AG09309 (cell line): ENCODE data around the gene CDK6.

ENCODE experiments used
- DNase-seq: peaks from one replicate; pipeline ENCODE4 v3.0.0-alpha.2; 2010; ENCODE audit warnings: low read depth
- H3K4me3 ChIP-seq: 2 replicates; pipeline ENCODE4 v1.5.1; 2011; ENCODE audit warnings: mild to moderate bottlenecking, low read depth, low read length, moderate library complexity; ENCODE audit not compliant: control insufficient read depth
- TF ChIP-seq, protein P1 (sequence below): IDR thresholded peaks from 2 replicates; pipeline ENCODE4 v1.5.1; 2011; ENCODE audit warnings: mild to moderate bottlenecking, low read depth, low read length, inconsistent platforms; ENCODE audit not compliant: insufficient read depth, control insufficient read depth; ENCODE audit errors: missing control alignments

CDK6 gene

DNA sequence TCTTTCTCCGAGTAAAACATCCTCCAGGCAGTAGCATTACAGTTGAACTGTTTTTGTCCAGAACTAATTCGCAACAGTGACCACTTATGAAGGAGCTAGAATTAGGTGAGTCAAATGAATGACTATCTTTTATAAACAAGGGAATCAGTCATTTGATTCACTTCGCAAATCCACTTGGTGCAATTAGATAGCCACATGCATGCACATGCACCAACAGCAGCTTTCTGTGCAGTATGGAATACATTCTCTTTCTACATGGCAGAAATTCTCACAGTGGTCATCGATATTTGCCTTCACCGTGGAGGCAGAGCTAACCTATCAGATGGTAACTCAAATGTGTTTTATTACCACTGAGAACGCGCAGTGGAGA, 118.8 kb downstream of the CDK6 start:
- TF ChIP-seq, protein P1, sequence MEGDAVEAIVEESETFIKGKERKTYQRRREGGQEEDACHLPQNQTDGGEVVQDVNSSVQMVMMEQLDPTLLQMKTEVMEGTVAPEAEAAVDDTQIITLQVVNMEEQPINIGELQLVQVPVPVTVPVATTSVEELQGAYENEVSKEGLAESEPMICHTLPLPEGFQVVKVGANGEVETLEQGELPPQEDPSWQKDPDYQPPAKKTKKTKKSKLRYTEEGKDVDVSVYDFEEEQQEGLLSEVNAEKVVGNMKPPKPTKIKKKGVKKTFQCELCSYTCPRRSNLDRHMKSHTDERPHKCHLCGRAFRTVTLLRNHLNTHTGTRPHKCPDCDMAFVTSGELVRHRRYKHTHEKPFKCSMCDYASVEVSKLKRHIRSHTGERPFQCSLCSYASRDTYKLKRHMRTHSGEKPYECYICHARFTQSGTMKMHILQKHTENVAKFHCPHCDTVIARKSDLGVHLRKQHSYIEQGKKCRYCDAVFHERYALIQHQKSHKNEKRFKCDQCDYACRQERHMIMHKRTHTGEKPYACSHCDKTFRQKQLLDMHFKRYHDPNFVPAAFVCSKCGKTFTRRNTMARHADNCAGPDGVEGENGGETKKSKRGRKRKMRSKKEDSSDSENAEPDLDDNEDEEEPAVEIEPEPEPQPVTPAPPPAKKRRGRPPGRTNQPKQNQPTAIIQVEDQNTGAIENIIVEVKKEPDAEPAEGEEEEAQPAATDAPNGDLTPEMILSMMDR, result no peak
- H3K4me3 ChIP-seq, result peak overlapping the region; percentile 39

DNA sequence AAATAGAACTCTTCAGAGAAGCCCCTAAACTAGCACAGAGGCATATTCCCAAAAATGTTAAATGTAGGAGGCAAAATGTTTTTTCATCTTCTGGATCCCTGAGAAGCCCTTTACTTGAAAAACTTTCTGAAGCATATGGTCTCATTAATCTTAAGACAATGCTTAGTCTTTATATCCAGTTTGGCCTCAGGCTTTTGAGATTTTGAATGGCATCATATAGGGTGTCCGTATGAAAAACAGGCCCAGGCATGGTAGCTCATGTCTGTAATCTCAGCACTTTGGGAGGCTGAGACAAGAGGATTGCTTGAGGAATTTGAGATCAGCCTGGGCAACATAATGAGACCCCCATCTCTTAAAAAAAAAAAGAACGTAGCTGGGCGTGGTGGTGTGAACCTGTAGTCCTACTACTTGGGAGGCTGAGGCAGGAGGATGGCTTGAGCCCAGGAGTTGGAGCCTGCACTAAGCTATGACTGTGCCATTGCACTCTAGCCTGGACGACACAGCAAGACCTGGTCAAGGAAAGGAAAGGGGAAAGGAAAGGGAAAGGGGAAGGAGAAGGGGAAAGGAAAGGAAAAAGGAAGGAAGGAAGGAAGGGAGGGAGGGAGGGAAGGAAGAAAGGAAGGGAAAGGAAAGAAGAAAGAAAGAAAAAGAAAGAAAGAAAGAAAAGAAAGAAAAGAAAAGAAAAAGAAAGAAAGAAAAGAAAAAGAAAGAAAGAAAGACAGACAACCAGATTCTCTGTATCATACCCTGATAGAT, 119.4 kb downstream of the CDK6 start:
- no peak for DNase-seq
- TF ChIP-seq, protein P1, result no peak
- no peak overlapping the region for H3K4me3 ChIP-seq

More for the DNA sequence above, 118.8 kb downstream of the CDK6 start:
- no peak for DNase-seq

DNA sequence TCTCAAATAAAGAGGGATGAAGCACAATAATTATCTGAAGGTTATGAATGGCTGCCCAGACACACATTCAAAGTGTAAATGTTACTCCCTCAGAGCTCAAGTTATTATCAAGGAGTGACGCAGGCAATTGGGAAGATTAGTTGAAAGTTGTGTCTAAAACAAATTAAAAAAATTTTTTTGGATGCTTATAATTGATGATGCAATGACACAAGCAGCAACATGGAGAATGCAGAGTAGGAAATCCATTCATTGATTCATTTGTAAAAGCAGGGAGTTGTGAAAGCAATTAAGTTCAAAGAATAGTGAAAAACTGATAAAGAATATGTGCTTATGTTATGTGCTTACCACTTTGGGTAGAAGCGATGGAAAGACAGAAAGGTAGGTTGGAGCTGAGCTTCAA, 120.4 kb downstream of the CDK6 start:
- no peak for DNase-seq
- H3K4me3 ChIP-seq, result no peak overlapping the region
- TF ChIP-seq, protein P1, result no peak

DNA sequence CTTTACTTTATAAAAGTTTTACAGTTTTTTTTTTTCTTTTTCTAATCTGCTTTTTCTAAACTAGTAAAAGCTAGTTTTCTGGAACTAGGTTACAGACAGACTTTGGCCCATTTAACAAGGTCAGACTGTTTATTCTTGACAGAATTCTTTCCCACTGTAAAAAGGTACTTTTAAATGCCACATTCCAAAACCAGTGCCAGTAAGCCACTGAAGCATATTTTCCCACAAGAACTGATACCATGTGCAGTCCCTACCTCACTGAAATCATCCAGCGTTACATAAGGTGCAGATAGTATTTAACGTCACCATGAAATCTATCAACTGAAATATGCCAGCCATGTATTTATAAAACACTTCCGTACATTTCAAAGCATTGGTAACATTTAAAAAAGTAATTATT, 121.6 kb downstream of the CDK6 start:
- no peak overlapping the region for H3K4me3 ChIP-seq
- no peak for DNase-seq
- TF ChIP-seq, protein P1, result no peak

DNA sequence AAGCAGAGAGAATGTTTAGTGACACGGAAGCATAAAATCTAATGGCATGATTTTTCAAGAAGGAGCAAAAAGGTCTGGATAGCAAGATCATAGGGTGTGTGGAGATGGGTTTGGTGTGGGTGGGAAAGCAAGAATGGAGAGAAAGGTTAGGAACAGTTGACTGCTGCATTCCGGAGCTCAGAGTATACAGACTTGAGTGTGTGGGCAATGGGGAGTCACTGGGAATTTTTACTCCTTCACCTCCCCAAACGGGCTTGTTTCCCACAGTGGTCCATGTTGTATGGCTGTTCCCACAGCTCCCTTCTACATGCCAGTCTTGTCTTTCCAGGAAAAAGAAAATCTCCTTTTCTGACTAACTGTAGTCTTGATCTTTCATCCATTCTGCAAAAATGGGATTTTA, 122.1 kb downstream of the CDK6 start:
- no peak for DNase-seq
- H3K4me3 ChIP-seq, result no peak overlapping the region
- TF ChIP-seq, protein P1, result no peak

DNA sequence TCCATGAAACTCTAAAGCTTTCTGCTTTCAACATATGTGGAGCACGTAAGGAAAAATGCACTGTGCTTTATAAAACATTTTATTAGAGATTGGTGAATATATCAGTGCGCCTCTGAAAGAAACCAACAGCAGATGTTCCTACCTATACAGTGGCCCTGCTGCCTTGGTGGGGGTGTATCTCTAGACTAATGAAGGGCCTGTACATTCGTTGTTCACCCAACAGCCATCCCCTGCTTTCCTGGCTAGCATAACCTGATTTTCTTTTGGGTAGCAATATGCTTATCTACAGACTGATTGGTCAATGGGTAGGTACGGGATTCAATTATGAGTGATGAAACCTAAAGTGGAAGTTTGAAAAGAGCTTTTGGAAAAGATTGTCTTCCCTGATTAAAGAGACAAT, 126.5 kb downstream of the CDK6 start:
- no peak for DNase-seq
- H3K4me3 ChIP-seq, result no peak overlapping the region
- TF ChIP-seq, protein P1, result no peak

DNA sequence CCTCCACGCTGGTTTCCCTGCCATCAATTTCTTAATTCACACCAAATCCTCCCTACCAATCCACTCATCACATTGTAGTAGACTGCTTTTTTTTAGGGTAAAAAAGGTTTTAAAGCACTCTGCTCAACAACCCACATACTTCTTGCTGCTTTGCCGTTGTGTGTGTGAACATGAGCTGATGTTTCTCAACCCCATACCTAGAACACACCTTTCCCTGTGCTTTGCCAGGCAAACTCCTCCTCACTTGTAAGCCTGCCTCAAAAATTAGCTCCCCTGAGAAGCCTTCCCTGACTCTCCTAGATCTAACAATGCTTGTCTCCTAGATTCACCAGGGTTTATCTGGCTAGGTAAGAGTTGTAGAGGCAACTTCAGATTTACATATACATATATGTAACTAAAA, 127.2 kb downstream of the CDK6 start:
- TF ChIP-seq, protein P1, result no peak
- DNase-seq, result no peak
- H3K4me3 ChIP-seq, result no peak overlapping the region
